ENCODE measurements around the gene PADI2.

Gene PADI2

GRCh38 chr1:17112496-17113236 is 6.6 kb downstream of the PADI2 start:
- DNase-seq = no peak

- no peak for DNase-seq
Measured at GRCh38 chr1:17112076-17112475, 7.2 kb downstream of the PADI2 start.

GRCh38 chr1:17110555-17110926 is 8.7 kb downstream of the PADI2 start:
- no peak for DNase-seq

- no peak for DNase-seq
Measured at GRCh38 chr1:17109892-17110554, 9.2 kb downstream of the PADI2 start.

- DNase-seq = no peak
Measured at GRCh38 chr1:17108786-17109185, 10.5 kb downstream of the PADI2 start.

GRCh38 chr1:17108360-17108759 is 10.9 kb downstream of the PADI2 start:
- DNase-seq = no peak

- DNase-seq = no peak
Measured at GRCh38 chr1:17104782-17105181, 14.5 kb downstream of the PADI2 start.

GRCh38 chr1:17102232-17102631 is 17.0 kb downstream of the PADI2 start:
- no peak for DNase-seq

GRCh38 chr1:17101261-17101660 is 18.0 kb downstream of the PADI2 start:
- DNase-seq = no peak

GRCh38 chr1:17099616-17100340 is 19.5 kb downstream of the PADI2 start:
- DNase-seq = no peak

- DNase-seq = no peak
Measured at GRCh38 chr1:17098446-17099317, 20.6 kb downstream of the PADI2 start.

- DNase-seq = no peak
Measured at GRCh38 chr1:17097787-17098186, 21.5 kb downstream of the PADI2 start.

GRCh38 chr1:17097147-17097546 is 22.1 kb downstream of the PADI2 start:
- DNase-seq = no peak

- DNase-seq = no peak
Measured at GRCh38 chr1:17096584-17096983, 22.7 kb downstream of the PADI2 start.

- DNase-seq = no peak
Measured at GRCh38 chr1:17095141-17095540, 24.1 kb downstream of the PADI2 start.

GRCh38 chr1:17094664-17095063 is 24.6 kb downstream of the PADI2 start:
- DNase-seq = no peak

GRCh38 chr1:17093822-17094393 is 25.3 kb downstream of the PADI2 start:
- no peak for DNase-seq

GRCh38 chr1:17091252-17091651 is 28.0 kb downstream of the PADI2 start:
- DNase-seq = no peak

GRCh38 chr1:17089506-17089905 is 29.7 kb downstream of the PADI2 start:
- no peak for DNase-seq

GRCh38 chr1:17086751-17087150 is 32.5 kb downstream of the PADI2 start:
- DNase-seq = no peak

- DNase-seq = no peak
Measured at GRCh38 chr1:17084787-17085186, 34.5 kb downstream of the PADI2 start.

GRCh38 chr1:17082761-17083160 is 36.5 kb downstream of the PADI2 start:
- DNase-seq = no peak

- DNase-seq = no peak
Measured at GRCh38 chr1:17081439-17081838, 37.8 kb downstream of the PADI2 start.
